Hypothalamus (tissue), 51 donors: Measurements from ENCODE around the gene TMCC3.
"Not testable (repeated sequence)": the region's sequence is repeated elsewhere in the genome, so short reads cannot be mapped to it uniquely, and the experiment has no call there.

ENCODE experiments used
- DNase-seq, 51 donors: peaks; one replicate each; lab custom pipeline; 2025; lab: John Stamatoyannopoulos, UW

TMCC3 gene

DNA sequence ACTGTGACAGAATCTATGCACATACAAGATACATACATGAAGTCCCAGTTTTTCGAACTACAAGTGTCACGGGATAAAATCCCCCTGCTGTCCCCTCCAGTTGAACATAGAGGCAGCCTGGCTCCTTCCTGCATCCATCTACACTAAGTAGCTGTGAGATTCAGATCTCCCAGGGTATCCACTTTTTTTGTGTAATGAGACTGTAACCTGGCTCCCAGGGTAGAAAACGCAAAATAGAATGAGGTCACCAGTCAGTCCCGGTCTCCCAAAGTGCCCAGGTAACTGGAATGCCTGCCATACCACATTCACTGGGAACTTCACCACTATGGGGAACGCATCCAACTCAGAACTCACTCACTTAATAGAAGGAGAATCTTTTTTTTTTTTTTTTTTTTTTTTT, 67.8 kb downstream of the TMCC3 start:
- DNase-seq = no peak

DNA sequence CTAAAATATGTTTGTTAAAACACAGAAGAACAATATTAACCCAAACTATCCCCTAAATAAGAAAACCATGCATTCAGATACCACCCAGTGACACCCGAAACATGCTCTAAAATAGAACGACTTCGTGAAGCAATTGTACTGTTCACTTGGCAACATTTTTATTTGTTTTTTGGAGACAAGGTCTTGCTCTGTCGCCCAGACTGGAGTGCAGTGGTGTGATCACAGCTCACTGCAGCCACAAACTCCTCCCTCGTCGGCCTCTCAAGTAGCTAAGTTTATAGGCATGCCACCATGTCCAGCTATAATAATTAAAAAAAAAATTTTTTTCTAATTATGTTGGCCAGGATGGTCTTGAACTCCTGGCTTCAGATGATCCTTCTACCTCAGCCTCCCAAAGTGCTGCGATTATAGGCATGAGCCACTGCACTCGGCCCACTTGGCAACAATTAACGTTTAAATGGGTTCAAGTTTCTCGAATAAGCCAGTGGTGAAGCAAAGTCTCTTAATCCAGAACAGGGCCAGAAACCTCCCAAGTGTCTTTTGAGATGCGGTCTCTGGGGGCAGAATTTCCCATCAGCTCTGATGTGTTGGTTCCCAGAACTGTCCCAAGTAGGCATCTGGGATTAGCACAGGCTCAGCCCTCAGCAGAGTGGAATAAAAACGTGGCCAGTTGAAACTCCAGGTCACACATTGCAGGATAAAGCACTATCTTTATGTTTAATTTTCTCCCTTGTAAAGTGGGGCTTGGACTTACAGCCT, 74.5 kb downstream of the TMCC3 start:
- no peak for DNase-seq

- no peak for DNase-seq
Observed at GRCh38 chr12:94575024-94575423, 75.3 kb downstream of the TMCC3 start.

DNA sequence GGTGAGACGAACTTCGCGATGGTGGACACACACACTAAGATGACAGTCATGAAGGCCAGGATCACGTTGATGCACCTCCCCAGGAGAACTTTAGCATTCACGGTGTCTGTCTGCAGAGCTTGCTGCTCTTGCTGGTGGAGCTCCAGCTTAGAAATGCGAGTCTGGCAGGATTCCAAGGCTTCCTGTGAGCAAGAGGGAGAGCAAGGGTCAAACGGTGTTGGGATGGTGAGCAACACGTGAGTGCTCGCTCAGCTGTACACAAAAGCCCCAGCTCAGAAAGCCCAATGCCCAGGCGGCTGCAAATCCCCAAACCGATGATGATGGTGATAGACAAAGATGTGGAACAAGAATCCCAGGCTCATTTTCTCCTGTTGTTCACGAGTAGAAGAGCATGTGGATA, 78.8 kb downstream of the TMCC3 start:
- DNase-seq = no peak

DNA sequence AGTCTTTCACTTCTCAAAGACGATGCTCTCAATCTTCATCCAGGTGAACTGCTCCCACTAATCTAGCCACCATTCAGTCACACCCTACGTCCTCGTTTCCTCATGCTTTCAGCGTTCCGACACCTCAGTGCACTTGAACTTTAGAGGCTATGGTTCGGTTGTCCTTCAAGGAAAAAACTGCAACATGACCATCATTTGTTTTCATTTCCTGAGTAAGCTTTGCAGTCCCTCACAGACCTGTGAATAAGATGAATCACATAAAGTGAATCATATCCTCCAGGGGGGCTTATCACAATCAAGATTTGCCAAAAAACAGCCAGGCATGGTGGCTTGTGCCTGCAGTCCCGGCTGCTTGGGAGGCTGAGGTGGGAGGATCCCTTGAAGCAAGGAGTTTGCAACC, 80.2 kb downstream of the TMCC3 start:
- no peak for DNase-seq

- DNase-seq = no peak
Observed at GRCh38 chr12:94567761-94568160, 82.6 kb downstream of the TMCC3 start.

GRCh38 chr12:94566345-94566744, 84.0 kb downstream of the TMCC3 start:
- DNase-seq = peak in 44 of 51 donors; percentile 12 to 87 (median 61)

DNA sequence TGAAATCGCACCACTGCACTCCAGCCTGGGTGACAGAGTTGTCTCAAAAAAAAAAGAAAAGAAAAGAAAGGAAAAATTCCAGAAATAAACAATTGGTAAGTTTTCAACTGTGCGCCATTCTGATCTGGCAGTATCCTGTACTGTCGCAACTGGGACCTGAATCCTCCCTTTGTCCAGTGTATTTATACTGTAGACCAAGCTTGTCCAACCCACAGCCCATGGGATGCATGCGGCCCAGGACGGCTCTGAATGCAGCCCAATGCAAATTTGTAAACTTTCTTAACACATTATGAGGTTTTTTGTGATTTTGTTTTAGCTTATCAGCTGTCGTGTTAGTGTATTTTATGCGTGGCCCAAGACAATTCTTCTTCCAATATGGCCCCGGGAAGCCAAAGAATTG, 84.7 kb downstream of the TMCC3 start:
- DNase-seq = peak in 4 of 51 donors; percentile 9 to 37 (median 12)

GRCh38 chr12:94563286-94563685, 87.1 kb downstream of the TMCC3 start:
- peak in 1 of 51 donors; percentile 19 for DNase-seq

- DNase-seq = peak in 46 of 51 donors; percentile 15 to 94 (median 74)
Observed at GRCh38 chr12:94561943-94562411, 88.4 kb downstream of the TMCC3 start.

DNA sequence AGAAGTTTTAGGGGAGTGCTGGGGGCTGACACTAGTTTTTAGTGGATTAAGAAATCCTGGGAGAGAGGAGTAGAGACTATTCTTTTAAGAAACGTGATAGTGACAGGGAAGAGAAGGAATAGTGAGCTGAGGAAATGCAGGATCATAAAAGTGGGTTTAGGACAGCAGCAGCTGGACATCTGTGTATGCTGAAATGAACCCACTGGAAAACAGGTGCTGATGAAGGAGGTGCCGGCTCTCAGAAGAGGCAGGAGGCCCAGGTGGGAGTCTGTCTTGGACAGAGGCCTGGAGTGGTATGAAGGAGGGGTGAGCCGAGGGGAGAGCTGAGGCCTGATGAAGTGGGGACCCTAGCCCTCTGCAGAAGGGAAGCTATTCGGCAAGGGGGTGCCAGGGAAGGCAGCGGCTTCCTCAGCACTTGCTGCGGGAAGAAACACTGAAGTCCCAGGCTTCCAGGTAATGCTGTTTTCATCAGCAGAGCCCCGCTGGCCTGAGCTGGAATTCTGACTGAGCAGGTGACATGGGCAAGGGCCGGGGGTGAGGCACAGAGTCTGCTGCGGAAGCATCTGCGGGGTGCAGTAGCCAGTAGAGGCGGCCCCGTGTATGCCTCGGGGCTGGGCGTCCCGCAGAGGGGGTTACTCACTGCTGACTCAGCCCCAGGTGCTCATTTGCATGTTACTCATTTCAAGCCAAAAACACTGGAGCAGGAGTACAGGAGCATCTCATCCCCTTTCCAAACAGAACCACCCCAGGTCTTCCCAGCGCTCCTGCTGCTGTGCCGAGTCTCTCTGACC, 89.7 kb downstream of the TMCC3 start:
- peak in 34 of 51 donors; percentile 8 to 85 (median 30) for DNase-seq

DNA sequence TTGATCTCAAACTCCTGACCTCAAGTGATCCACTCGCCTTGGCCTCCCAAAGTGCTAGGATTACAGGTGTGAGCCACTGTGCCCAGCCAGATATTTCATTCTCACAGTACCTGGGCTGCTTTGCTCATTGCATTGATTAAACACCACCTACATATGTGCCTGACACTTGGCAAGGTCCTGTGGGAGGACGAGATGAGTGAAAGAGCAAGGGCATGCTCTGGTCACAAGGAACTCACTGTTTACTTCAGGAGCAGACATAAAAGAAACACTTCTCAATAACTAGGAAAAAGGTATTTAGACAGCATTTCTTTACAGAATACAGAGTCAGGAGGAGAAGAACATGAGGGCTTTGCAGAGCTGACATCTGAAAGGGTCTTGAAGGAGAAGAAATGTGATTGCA, 91.7 kb downstream of the TMCC3 start:
- DNase-seq = no peak

DNA sequence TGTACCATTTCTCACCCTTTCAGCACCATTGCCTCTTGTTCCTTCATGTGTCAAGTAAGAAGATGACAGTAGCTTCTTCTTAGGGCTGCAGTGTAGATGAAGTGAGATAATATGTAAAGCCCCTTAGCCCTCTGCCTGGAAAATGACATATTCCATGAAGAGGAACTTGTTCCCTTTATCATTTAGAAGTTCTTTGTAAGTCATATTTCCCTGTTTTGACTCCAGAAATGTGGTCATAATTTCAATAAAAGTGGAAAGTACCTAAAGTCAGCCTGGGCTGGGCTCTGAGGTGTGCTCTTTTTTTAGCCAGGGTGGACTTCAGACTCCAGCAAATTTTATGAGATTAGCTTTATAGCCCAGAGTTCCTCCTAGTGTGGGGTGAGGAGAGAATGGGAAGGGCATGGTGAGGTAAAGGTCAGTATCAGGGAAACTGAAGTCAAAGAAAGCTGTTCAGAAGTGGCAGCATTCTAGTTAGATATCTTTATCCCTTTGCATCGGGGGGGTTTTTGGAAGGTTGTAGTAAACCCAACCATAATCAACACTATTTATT, 92.5 kb downstream of the TMCC3 start:
- no peak for DNase-seq

- DNase-seq = no peak
Observed at GRCh38 chr12:94555687-94556086, 94.7 kb downstream of the TMCC3 start.

DNA sequence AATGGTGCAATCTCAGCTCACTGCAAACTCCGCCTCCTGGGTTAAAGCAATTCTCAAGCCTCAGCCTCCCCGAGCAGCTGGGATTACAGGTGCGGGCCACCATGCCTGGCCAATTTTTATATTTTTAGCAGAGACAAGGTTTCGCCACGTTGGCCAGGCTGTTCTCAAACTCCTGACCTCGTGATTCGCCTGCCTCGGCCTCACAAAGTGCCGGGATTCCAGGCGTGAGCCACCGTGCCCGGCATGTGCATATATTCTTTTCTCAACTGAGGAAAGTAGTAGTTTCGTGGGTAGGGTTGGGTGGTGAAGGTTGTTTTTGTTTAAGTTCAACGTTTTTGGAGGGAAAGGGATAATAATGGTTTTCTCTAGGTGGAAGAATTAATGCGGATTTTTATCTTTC, 96.5 kb downstream of the TMCC3 start:
- DNase-seq = no peak

DNA sequence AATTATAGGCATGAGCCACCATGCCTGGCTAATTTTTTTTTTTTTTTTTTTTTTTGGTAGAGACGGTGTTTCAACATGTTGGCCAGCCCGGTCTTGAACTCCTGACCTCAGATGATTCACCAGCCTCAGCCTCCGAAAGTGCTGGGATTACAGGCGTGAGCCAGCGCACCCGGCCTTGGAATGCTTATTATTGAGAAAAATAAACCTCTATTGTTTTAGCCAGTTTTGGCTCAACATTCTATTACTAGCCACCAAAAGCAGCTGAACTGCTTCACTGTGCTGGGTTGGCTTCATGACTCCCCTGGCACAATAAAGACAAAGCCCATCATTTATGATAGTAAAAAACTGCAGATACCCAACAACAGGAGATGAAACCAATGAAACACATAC, 97.2 kb downstream of the TMCC3 start:
- DNase-seq = peak in 26 of 51 donors; percentile 6 to 72 (median 34)

GRCh38 chr12:94551810-94552209, 98.5 kb downstream of the TMCC3 start:
- no peak for DNase-seq

DNA sequence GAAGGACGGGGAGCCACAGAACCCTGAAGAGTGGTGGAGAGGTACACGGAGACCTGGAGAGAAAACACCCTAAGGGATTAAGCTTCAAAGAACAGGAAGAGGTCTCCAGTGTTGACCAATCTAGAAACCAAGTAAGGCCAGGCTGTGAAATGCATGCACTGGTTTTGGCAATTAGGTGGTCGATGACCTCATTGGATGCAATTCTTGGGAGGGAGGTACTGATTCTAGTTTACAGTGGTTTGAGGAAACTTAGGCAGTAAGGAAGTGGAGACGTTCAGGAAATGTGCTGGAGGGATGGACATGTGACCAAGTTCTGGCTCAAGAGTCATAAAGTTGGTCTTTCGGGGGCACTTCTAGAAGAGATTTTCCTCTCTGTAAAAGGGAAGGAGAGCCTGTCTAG, 99.4 kb downstream of the TMCC3 start:
- DNase-seq = no peak

DNA sequence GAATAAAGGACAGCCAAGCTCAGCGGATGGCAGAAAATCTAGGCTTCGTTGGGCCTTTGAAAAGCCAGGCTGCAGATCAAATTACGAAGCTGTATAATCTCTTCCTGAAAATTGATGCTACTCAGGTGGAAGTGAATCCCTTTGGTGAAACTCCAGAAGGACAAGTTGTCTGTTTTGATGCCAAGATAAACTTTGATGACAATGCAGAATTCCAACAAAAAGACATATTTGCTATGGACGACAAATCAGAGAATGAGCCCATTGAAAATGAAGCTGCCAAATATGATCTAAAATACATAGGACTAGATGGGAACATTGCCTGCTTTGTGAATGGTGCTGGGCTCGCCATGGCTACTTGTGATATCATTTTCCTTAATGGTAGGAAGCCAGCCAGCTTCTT, 101.5 kb downstream of the TMCC3 start:
- DNase-seq = not testable (repeated sequence)

DNA sequence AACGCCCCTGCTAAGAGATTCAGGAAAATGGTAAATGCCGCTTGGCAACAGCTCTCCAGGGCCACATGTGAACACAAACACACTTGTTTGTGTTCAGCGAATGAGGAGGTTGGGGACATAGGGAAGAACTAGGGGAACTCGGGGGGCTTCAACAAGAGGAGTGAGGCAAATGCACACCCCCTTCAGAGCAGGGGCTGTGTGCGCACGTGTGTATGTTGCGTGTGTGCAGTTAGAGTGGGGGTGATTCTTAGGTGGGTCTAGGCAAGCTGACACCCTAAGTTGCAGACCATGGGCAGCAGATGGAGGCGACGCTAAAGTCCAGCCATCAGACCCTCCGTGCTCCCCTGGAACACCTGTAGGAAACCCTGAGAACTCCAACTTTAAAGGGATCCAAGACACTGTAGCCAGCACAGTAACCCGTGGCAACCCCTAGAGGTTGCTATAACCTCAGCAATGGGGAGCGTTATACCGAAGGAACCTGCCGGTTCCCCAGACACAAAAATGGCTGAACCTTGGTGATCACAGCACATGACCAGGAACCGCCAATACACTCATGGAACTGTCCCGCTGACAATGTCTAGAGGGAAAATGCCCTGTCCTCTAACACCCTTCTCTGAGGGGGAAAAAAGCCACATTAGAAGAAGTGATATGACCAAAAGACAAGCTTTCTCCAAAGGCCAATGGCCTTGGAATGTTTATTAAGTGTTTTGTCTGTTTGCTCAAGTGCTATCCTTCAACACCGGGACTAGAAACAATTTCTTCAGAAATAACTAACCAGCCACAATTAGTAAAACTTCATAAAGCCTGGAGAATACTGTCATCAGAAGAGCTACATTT, 104.2 kb downstream of the TMCC3 start:
- DNase-seq = peak in 26 of 51 donors; percentile 4 to 63 (median 30)

DNA sequence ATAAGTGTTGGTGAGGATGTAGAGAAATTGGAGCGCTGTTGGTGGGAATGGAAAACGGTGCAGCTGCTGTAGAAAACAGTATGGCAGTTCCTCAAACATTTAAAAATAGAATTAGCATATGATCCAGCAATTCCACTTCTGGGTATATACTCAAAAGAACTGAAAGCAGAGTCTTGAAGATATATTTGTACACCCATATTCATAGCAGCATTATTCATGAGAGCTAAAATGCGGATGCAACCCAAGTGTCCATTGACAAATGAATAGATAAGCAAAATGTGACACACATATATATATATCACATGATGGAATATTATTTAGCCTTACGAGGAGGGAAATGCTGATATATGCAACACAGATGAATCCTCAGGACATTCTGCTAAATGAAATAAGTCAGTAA, 106.0 kb downstream of the TMCC3 start:
- DNase-seq = no peak
